CD4-positive, alpha-beta T cell (primary cell): ENCODE data around the gene HS3ST4. TPM values are rescaled to one million over a fixed set of nuclear protein-coding genes. Genes with fewer than 3 reads are reported as not detected.

Source experiments
- ATAC-seq: fragments of 200-7000 bp; cut with Tn5 transposase; one replicate; pipeline ENCODE4 v1.10.0; 2022; ENCODE audit warnings: mild to moderate bottlenecking; ENCODE audit not compliant: poor library complexity
- CTCF ChIA-PET: fragments of 350-600 bp; sonication (Branson Sonifier 250); formaldehyde crosslinking; loops from one replicate; lab custom pipeline; 2021; ENCODE audit warnings: antibody characterized with exemption, inconsistent platforms; lab: Charles Lee
- POLR2A ChIA-PET: fragments of 350-600 bp; sonication (Branson Sonifier 250); formaldehyde crosslinking; loops from one replicate; lab custom pipeline; 2021; ENCODE audit warnings: antibody characterized with exemption, inconsistent platforms; lab: Charles Lee
- DNase-seq, 14 experiments: peaks; one replicate each; pipeline ENCODE4 v3.0.0-alpha.2; 2013 to 2020; ENCODE audit warnings: mixed read lengths in 2 of 14
- H3K27ac ChIP-seq, 2 donors: one replicate each; pipeline versions ENCODE4 v1.5.1 to v1.7.0; 2013; ENCODE audit warnings: low read length in 2 of 2, low read depth in 1 of 2, mild to moderate bottlenecking in 1 of 2
- H3K27me3 ChIP-seq, 2 experiments: 1 replicate in 1 of 2; 2 replicates in 1 of 2; pipeline versions ENCODE4 v1.6.1 to v1.7.0; 2013; ENCODE audit warnings: low read length in 2 of 2, control low read depth in 1 of 2, mild to moderate bottlenecking in 1 of 2, moderate library complexity in 1 of 2; ENCODE audit not compliant: insufficient read depth in 2 of 2, control insufficient read depth in 1 of 2
- H3K36me3 ChIP-seq: one replicate; pipeline ENCODE4 v1.6.1; 2013; ENCODE audit warnings: low read length, control low read depth; ENCODE audit not compliant: insufficient read depth
- H3K4me1 ChIP-seq: one replicate; pipeline ENCODE4 v1.6.1; 2013; ENCODE audit warnings: low read length, control low read depth; ENCODE audit not compliant: insufficient read depth
- H3K4me3 ChIP-seq: one replicate; pipeline ENCODE4 v1.5.1; 2013; ENCODE audit warnings: mild to moderate bottlenecking, low read length, moderate library complexity
- H3K9me3 ChIP-seq, 2 experiments: 1 replicate in 1 of 2; 2 replicates in 1 of 2; pipeline versions ENCODE4 v1.6.1 to v1.7.0; 2013; ENCODE audit warnings: low read length in 2 of 2, mild to moderate bottlenecking in 2 of 2, control low read depth in 1 of 2, moderate library complexity in 1 of 2; ENCODE audit not compliant: control insufficient read depth in 1 of 2, insufficient read depth in 1 of 2
- H3K27ac Mint-ChIP-seq: one replicate; pipeline ENCODE4 v1.8.0; 2020; ENCODE audit warnings: mixed read lengths
- H3K27me3 Mint-ChIP-seq: one replicate; pipeline ENCODE4 v1.8.0; 2021; ENCODE audit warnings: mixed read lengths
- H3K36me3 Mint-ChIP-seq: one replicate; pipeline ENCODE4 v1.8.0; 2021; ENCODE audit warnings: low read depth, mixed read lengths
- H3K4me1 Mint-ChIP-seq: one replicate; pipeline ENCODE4 v1.8.0; 2021; ENCODE audit warnings: low read depth, mixed read lengths
- H3K4me3 Mint-ChIP-seq: one replicate; pipeline ENCODE4 v1.8.0; 2020; ENCODE audit warnings: mild to moderate bottlenecking, mixed read lengths
- H3K9me3 Mint-ChIP-seq: one replicate; pipeline ENCODE4 v1.8.0; 2020; ENCODE audit warnings: mixed read lengths
- intact Hi-C, 2 experiments: fragments of 100-400 bp; cut with DNase I in 1 of 2; cut with micrococcal nuclease in 1 of 2; formaldehyde crosslinking; loops; one replicate each; pipeline versions ENCODE4 v1.15.1 to v1.9.0; 2023 to 2025; cut with DNase I, micrococcal nuclease
- total RNA-seq, 174 experiments: library from RNA in 2 of 174; stranded (reverse) in 2 of 174; gene quantifications; one replicate each; pipeline ENCODE4 v1.2.3 and lab custom pipeline; 2021 to 2026
- TF ChIP-seq, protein P1 (sequence below): fragments of 200-600 bp; IDR thresholded peaks from one replicate; pipeline ENCODE4 v1.8.0; 2022; ENCODE audit warnings: antibody characterized with exemption, mild to moderate bottlenecking

HS3ST4 gene
- total RNA-seq, 2 experiments from 2014 or later, result not detected

DNA sequence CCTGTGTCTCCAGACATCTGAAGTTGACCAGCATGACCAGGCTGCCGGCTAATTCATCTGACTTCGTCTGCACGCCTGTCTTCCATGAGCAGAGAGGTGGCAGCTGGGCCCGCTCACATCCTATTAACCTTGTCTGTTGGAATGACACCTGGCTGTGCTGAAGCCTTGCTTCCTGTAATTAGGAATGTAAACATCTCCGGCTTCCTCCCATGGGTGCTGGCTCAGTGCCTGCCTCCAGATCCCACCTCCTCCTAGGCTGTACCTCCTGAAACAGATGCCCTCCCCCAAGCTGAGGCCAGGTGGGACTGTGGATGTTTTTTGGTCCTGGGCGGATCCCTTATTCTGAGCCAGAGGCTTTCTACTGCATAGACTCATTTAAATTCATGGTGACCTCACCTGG lies 296.3 kb downstream of the HS3ST4 start:
- Mint-ChIP-seq H3K4me3 (no peak overlapping the region), H3K27me3 (no peaks in the 10 kb centered on the region), H3K27ac (no peak overlapping the region), H3K9me3 (no peaks in the 10 kb centered on the region), H3K36me3 (no peaks in the 10 kb centered on the region), H3K4me1 (no peaks in the 10 kb centered on the region)
- DNase-seq (no peak), ATAC-seq (no peak)
- Histone ChIP-seq H3K4me3 (no peak overlapping the region), H3K27me3 (peaks cover 0 to 4% of the 10 kb centered on the region in 2 experiments), H3K36me3 (no peaks in the 10 kb centered on the region), H3K9me3 (no peaks in the 10 kb centered on the region), H3K27ac (no peak overlapping the region), H3K4me1 (no peaks in the 10 kb centered on the region)
- intact Hi-C loops, result no loop called here
- TF ChIP-seq, protein P1, sequence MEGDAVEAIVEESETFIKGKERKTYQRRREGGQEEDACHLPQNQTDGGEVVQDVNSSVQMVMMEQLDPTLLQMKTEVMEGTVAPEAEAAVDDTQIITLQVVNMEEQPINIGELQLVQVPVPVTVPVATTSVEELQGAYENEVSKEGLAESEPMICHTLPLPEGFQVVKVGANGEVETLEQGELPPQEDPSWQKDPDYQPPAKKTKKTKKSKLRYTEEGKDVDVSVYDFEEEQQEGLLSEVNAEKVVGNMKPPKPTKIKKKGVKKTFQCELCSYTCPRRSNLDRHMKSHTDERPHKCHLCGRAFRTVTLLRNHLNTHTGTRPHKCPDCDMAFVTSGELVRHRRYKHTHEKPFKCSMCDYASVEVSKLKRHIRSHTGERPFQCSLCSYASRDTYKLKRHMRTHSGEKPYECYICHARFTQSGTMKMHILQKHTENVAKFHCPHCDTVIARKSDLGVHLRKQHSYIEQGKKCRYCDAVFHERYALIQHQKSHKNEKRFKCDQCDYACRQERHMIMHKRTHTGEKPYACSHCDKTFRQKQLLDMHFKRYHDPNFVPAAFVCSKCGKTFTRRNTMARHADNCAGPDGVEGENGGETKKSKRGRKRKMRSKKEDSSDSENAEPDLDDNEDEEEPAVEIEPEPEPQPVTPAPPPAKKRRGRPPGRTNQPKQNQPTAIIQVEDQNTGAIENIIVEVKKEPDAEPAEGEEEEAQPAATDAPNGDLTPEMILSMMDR, result no peak
- CTCF ChIA-PET, result interaction anchor here (0.6 kb wide), 1 partner anchor 44 kb away, joined by 3 read pairs; no protein-coding TSS in a partner anchor
- POLR2A ChIA-PET, result no interaction called here

DNA sequence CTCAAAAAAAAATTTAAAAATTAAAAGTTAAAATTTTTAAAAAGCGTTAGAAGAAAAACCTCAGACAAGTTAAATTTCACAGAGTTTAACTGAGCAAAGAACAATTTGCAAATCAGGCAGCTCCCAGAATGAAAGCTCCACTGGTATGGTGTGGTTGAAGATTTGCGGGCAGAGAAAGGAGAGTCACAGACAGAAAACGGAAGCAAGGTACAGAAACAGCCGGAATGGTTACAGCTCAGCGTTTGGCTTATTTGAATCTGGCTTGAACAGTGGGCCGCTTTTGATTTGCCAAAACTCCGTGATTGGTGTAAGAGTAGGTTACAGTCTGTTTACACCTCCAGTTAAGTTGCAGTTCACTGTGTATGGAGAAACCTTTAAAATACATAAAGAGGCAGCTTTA lies 297.1 kb downstream of the HS3ST4 start:
- H3K36me3 Mint-ChIP-seq, result no peaks in the 10 kb centered on the region
- no peaks in the 10 kb centered on the region for H3K27me3 Mint-ChIP-seq
- ATAC-seq (no peak), DNase-seq (no peak)
- H3K4me3 Mint-ChIP-seq, result no peak overlapping the region
- H3K27ac Mint-ChIP-seq, result no peak overlapping the region
- ChIA-PET CTCF (no interaction called here), POLR2A (no interaction called here)
- H3K4me3 ChIP-seq, result no peak overlapping the region
- no peaks in the 10 kb centered on the region for H3K4me1 ChIP-seq
- no peaks in the 10 kb centered on the region for H3K9me3 Mint-ChIP-seq
- intact Hi-C loops, result no loop called here
- H3K36me3 ChIP-seq, result no peaks in the 10 kb centered on the region
- H3K4me1 Mint-ChIP-seq, result no peaks in the 10 kb centered on the region
- H3K9me3 ChIP-seq, result no peaks in the 10 kb centered on the region
- no peak overlapping the region for H3K27ac ChIP-seq
- TF ChIP-seq, protein P1, result no peak
- H3K27me3 ChIP-seq, result peaks cover 0 to 6% of the 10 kb centered on the region in 2 experiments

DNA sequence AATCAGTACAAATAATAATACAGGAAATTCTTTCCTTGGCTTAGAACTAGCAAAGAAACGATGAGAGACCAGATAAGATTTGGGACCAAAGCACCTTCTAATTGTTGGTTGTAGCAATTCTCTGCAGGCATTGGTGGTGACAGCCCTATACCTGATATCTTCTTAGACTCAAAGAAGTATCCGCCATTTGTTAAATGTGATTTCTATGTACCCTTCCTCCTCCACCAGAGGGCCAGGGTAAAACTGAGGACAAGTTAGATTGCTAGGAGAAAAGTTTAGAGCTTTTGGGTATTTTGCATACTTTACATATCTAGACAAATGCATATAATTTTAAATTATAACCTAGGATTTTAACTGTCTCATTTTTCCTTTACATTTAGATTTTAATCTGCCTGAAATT lies 304.3 kb downstream of the HS3ST4 start:
- intact Hi-C loops, result no loop called here
- H3K4me1 Mint-ChIP-seq, result no peaks in the 10 kb centered on the region
- no peak overlapping the region for H3K27ac Mint-ChIP-seq
- no peaks in the 10 kb centered on the region for H3K4me1 ChIP-seq
- no peaks in the 10 kb centered on the region for H3K36me3 ChIP-seq
- DNase-seq (no peak), ATAC-seq (no peak)
- H3K27me3 Mint-ChIP-seq, result peaks cover 10% of the 10 kb centered on the region
- H3K9me3 ChIP-seq, result no peaks in the 10 kb centered on the region
- POLR2A ChIA-PET, result no interaction called here
- CTCF ChIA-PET, result no interaction called here
- H3K27me3 ChIP-seq, result peaks cover 0 to 6% of the 10 kb centered on the region in 2 experiments
- H3K4me3 Mint-ChIP-seq, result no peak overlapping the region
- TF ChIP-seq, protein P1, result no peak
- H3K9me3 Mint-ChIP-seq, result peaks cover 9% of the 10 kb centered on the region
- H3K27ac ChIP-seq, result no peak overlapping the region
- H3K36me3 Mint-ChIP-seq, result no peaks in the 10 kb centered on the region
- no peak overlapping the region for H3K4me3 ChIP-seq
